ENCODE data around the gene AP2S1.
A peak's percentile ranks its signal among the peaks of the same experiment; 100 is the strongest.
"Not testable (repeated sequence)": the region's sequence is repeated elsewhere in the genome, so short reads cannot be mapped to it uniquely, and the experiment has no call there.

AP2S1 gene

GRCh38 chr19:46850228-46851203 is at the start of gene AP2S1:
AP2S1 (minus strand) TSS chr19:46850846; CDS start chr19:46850766, 80 bp downstream.
- DNase-seq = peak; percentile 97

- no peak for DNase-seq
Observed at GRCh38 chr19:46900341-46900740, 49.7 kb upstream of the AP2S1 start.

GRCh38 chr19:46898731-46899130 is 48.1 kb upstream of the AP2S1 start:
- DNase-seq = no peak

GRCh38 chr19:46896076-46896794 is 45.6 kb upstream of the AP2S1 start:
- no peak for DNase-seq

- no peak for DNase-seq
Observed at GRCh38 chr19:46892252-46893179, 41.9 kb upstream of the AP2S1 start.

GRCh38 chr19:46890423-46891170 is 40.0 kb upstream of the AP2S1 start:
- no peak for DNase-seq

- DNase-seq = no peak
Observed at GRCh38 chr19:46887240-46887782, 36.7 kb upstream of the AP2S1 start.

GRCh38 chr19:46886546-46887239 is 36.0 kb upstream of the AP2S1 start:
- no peak for DNase-seq

GRCh38 chr19:46885411-46885810 is 34.8 kb upstream of the AP2S1 start:
- DNase-seq = no peak

- not testable (repeated sequence) for DNase-seq
Observed at GRCh38 chr19:46882751-46883150, 32.1 kb upstream of the AP2S1 start.

- no peak for DNase-seq
Observed at GRCh38 chr19:46882034-46882433, 31.4 kb upstream of the AP2S1 start.

- DNase-seq = no peak
Observed at GRCh38 chr19:46881092-46881491, 30.4 kb upstream of the AP2S1 start.

GRCh38 chr19:46880431-46880830 is 29.8 kb upstream of the AP2S1 start:
- no peak for DNase-seq

GRCh38 chr19:46878613-46879375 is 28.1 kb upstream of the AP2S1 start:
- DNase-seq = no peak

- no peak for DNase-seq
Observed at GRCh38 chr19:46875657-46876056, 25.0 kb upstream of the AP2S1 start.

- DNase-seq = no peak
Observed at GRCh38 chr19:46875234-46875633, 24.6 kb upstream of the AP2S1 start.

GRCh38 chr19:46872967-46873366 is 22.3 kb upstream of the AP2S1 start:
- DNase-seq = no peak

- not testable (repeated sequence) for DNase-seq
Observed at GRCh38 chr19:46871173-46871572, 20.5 kb upstream of the AP2S1 start.

GRCh38 chr19:46868025-46868802 is 17.6 kb upstream of the AP2S1 start:
- no peak for DNase-seq

All from NCI-H1436 (cell line).